CD1c-positive myeloid dendritic cell (primary cell): ENCODE measurements around the gene CFAP410.
A peak's percentile ranks its signal among the peaks of the same experiment; 100 is the strongest.
"Not testable (repeated sequence)": the region's sequence is repeated elsewhere in the genome, so short reads cannot be mapped to it uniquely, and the experiment has no call there.

Experiments
- DNase-seq: peaks from one replicate; pipeline ENCODE4 v3.0.0-alpha.2; 2016; ENCODE audit errors: extremely low spot score

Gene CFAP410

GRCh38 chr21:44350773-44351481 is 11.7 kb upstream of the CFAP410 start:
- no peak for DNase-seq

DNA sequence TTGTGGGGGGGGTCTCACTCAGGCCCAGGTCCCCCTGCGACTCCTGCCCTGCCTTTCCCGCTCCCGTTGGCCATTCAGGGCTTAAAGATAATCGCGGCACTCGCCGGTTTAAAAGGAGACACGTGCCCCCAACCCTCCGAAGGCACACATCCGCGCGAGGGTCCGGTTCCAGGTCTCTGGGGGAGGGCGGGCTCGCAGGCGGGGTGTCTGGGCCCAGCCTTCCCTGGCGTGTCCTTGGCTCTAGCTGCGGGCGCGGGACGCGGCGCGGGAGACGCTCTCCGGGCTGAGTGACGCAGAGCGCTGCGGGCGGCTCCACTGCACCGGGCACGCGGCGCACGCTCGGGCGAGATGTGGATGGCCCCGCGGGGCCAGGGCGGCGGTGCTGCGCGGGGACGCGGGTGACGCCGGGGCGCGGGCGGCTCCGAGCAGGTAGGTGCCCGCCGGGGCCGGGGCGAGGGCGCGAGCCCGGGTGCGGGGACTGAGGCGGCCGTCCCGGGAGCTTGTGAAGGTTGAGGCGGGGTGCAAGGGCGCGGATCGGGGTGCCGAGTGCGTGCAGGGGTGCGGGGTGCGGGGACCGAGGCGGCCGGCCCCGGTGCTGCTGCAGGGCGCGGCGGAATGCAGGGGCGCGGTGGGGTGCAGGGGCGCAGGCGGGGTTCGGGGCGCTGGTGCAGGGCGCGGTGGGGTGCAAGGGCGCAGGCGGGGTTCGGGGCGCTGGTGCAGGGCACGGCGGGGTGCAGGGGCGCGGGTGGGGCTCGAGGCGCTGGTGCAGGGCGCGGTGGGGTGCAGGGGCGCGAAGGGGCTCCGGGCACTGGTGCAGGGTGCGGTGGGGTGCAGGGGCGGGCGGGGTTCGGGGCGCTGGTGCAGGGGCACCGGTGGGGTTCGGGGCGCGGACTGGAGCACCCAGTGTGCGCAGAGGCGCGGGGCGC is 10.9 kb upstream of the CFAP410 start:
- no peak for DNase-seq

DNA sequence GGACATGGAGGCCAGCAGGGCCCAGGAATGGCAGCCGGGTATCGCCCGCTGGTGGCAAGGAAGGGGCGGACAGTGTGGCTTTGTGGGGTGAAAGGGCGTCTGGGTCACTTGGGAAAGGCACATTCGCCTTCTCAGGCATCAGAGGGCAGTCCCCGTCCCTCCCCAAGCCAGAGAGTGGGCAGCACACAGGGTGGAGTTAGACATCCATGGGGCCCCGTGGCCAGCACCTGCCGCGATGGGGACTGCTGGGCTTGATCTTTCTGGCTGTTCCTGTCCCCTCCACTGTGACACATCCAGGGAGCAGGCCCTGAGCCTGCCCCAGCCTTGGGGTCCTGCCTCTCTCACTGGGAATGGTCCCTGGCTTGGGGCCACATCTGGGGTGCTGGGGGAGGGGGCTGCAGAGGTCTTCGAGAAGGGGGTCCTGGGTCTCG is 10.2 kb upstream of the CFAP410 start:
- DNase-seq, result no peak

DNA sequence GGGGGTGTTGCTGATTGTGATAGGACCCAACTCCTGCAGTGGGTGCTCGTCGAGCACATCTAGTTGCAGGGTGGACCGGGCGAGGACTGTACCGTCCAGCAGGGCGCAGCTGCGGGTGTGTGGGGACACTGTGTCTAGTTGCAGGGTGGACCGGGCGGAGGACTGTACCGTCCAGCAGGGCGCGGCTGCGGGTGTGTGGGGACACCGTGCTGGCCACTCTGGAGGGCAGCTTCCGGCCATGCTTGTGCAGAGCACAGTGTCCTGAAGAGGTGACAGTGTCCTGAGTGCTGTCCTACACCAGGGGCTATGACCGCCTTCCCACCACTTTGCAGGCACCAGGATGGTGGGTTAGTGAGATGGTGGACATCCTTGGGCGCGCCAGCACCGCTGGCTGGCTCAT is 9.7 kb upstream of the CFAP410 start:
- DNase-seq, result no peak

- DNase-seq, result no peak
Measured at GRCh38 chr21:44347911-44348451, 8.8 kb upstream of the CFAP410 start.

- no peak for DNase-seq
Measured at GRCh38 chr21:44345495-44345894, 6.3 kb upstream of the CFAP410 start.

DNA sequence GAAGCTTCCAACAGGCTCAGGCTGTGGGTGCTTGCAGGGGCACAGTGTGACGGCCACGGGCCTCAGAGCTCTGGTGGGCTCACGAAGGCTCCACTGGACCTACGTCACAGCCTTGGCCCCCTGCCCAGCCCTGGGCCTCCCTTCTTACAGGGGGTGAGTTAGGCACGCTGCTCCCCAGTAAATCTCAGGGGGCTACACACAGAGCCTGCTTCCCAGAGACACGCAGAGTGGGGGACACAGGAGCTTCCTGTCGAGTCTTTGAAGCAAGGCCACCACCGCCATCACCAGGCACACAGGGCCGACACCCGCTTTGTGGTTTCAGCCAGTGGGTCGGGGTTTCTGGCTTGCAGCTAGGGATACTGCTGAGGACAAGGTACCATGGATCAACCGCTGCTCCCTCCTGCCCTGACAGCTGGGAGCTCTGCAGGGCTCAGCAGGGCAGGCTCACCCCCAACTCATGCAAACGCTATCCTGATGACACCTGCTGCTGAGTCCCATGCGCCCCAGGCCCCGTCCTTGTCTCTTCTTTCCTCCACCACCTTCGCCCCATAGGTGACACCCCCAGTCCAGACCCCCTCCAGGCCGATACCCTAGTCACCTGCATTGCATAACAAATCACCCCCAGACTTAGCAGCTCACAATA is 5.5 kb upstream of the CFAP410 start:
- no peak for DNase-seq

DNA sequence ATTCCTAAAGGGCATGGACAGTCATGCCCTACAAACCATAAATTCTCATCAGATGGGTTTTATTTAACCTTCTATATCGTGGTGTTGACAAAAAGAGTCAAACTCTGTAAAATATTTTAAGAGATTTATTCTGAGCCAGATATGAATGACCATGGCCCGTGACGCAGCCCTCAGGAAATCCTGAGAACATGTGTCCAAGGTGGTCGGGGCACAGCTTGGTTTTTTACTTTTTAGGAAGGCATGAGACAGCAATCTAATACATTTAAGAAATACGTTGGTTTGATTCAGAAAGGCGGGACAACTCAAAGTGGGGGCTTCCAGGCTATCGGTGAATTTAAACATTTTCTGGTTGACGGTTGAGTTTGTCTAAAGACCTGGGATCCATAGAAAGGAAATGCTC is 3.8 kb upstream of the CFAP410 start:
- not testable (repeated sequence) for DNase-seq

- not testable (repeated sequence) for DNase-seq
Measured at GRCh38 chr21:44341726-44342458, 2.7 kb upstream of the CFAP410 start.

DNA sequence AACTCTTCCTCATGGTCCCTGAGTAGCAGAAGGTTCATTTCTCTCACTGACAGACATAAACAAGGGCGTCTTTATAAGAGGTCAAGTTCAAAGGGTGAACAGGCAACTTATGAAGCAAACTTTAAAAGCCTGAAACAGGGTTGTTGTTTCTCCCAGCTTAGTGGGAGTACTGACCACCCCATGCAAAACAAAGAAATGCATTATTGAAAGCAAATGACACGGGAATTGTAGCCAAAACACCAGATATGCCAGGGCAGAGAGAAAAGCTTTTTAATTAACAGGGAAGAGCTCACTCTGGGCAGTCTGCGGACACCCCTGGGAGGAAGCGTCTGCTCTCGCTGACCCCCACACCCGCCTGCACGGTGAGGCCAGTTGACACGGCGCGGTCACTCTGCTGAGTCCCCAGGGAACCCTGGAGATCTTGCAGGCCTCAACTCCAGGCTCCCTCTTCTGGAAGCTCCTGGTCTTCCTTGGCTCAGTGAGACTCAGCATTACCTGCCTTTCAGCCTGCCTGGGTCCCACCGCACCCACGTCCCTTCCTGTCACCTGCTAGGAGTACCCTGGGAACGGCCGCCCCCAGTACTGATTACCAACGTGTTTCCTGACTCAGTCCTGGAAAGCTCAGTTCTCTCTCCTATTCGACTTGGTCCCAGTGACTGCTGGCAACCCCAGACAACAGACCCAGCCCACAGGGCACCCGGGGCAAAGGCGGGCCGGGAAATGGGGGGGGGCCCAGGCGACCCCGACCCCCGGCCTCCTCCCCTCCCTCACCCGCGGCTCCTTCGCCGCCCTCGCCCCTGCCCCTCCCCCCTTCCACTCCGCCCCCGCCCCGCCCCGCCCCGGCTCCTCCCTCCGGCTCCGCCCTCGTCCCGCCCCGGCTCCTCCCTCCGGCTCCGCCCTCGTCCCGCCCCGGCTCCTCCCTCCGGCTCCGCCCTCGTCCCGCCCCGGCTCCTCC is 972 bp downstream of the CFAP410 start:
- DNase-seq, result peak; percentile 55

- DNase-seq, result no peak
Measured at GRCh38 chr21:44337449-44337848, 1.7 kb downstream of the CFAP410 start.

GRCh38 chr21:44335266-44336059 is 3.7 kb downstream of the CFAP410 start:
- no peak for DNase-seq

GRCh38 chr21:44334329-44335030 is 4.7 kb downstream of the CFAP410 start:
- no peak for DNase-seq

GRCh38 chr21:44333509-44334328 is 5.5 kb downstream of the CFAP410 start:
- no peak for DNase-seq

DNA sequence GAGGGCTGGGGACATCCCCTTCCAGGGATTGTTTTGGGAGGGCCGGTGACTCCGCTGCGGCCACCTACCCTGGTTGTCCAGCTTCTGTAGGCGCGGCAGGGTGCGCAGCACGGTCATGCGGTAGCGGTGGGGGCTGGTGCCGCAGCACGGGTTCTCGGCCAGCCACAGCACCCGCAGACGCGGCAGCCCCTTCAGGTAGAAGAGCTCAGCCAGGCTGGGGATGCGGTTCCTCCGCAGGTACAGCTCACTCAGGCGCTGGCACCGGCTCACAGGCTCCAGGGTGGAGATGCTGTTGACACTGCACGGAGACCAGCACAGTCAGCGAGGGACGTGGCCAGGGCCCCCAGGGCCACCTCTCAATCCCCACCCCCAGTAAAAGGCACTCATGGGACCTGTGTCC is 6.2 kb downstream of the CFAP410 start:
- DNase-seq, result no peak

- no peak for DNase-seq
Measured at GRCh38 chr21:44332383-44332782, 6.8 kb downstream of the CFAP410 start.

- DNase-seq, result no peak
Measured at GRCh38 chr21:44331650-44332307, 7.4 kb downstream of the CFAP410 start.
